ENCODE data around the gene CA10. TPM values are rescaled to one million over a fixed set of nuclear protein-coding genes. Genes with fewer than 3 reads are reported as not detected.

The CA10 gene
- polyA plus RNA-seq, 1 donor from 2014 or later: 6.2 TPM

DNA sequence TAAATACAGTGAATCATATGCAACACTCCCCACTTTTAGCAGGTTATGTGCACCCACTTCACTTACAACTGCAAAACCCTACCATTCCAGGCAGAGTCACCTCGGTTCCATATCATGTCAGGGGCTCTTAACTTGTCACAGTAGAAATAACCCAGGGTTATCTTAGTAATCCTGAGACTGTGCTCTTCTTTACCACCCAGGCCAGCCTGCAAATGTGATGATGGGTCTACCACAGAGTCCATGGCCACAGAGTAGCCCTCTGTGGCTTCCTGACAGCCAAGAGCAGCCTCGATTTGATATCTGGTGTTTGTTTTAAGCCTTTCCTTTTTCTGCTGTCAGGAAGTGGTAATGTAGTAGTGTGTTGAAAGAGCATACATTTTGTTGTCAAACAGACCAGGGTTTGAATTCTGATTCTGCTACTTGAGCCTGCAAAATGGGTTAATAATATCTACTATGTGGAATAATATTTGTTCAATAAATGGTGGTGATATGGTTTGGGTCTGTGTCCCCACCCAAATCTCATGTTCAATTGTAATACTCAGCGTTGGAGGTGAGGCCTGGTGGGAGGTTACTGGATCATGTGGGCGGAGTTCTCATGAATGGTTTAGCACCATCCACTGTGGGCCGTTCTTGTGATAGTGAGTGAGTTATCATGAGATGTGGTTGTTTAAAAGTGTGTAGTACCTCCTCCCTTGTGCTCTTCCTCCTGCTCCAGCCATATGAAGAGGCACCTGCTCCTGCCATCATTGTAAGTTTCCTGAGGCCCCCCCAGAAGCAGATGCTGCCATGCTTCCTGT lies 481.6 kb downstream of the CA10 start:
- H3K36me3 ChIP-seq (ENCODE audit: insufficient read depth, low read length): no peaks in the 10 kb centered on the region
- H3K27me3 ChIP-seq (ENCODE audit: insufficient read depth, low read depth, low read length): no peaks in the 10 kb centered on the region
- H3K79me2 ChIP-seq (replicated peaks; ENCODE audit: insufficient read depth, low read length): no peaks in the 10 kb centered on the region
- H3K27ac ChIP-seq (ENCODE audit: low read length): no peak overlapping the region
- no peak overlapping the region for H2AFZ ChIP-seq (ENCODE audit: low read depth, low read length)
- H3F3A ChIP-seq (ENCODE audit: insufficient read depth, low read length, poor library complexity, severe bottlenecking): no peaks in the 10 kb centered on the region
- TF ChIP-seq TAF1 (IDR thresholded peaks at IDR 0.05; ENCODE audit: low read depth): no peak
- TF ChIP-seq EP300 (conservative IDR thresholded peaks at IDR 0.05; ENCODE audit: poor library complexity, severe bottlenecking): no peak
- no peak for TF ChIP-seq POLR2AphosphoS5 (IDR thresholded peaks at IDR 0.05)
- no peak for TF ChIP-seq RAD21 (conservative IDR thresholded peaks at IDR 0.05)
- no peak for TF ChIP-seq REST (IDR thresholded peaks at IDR 0.05; ENCODE audit: borderline replicate concordance)
- no peak for TF ChIP-seq MXI1 (conservative IDR thresholded peaks at IDR 0.05; ENCODE audit: poor library complexity, severe bottlenecking)
- TF ChIP-seq CTCF (IDR thresholded peaks at IDR 0.05; ENCODE audit: poor library complexity, severe bottlenecking): no peak
- TF ChIP-seq EZH2 (IDR thresholded peaks at IDR 0.05; ENCODE audit: borderline replicate concordance, insufficient read depth, low read length, poor library complexity, severe bottlenecking): no peak
- no peak for TF ChIP-seq SMC3 (conservative IDR thresholded peaks at IDR 0.05; ENCODE audit: poor library complexity)
- H3K4me2 ChIP-seq (ENCODE audit: low read length): no peak overlapping the region
- H3K4me3 ChIP-seq (ENCODE audit: low read length): no peak overlapping the region
- no peaks in the 10 kb centered on the region for H3K9me3 ChIP-seq (ENCODE audit: low read length)
- H3K9me2 ChIP-seq (ENCODE audit: insufficient read depth, low read length): no peaks in the 10 kb centered on the region
- no peak overlapping the region for H3K9ac ChIP-seq (ENCODE audit: low read length)
- H4K20me1 ChIP-seq (ENCODE audit: insufficient read depth): no peaks in the 10 kb centered on the region

GRCh38 chr17:51674579-51675255 lies 483.8 kb downstream of the CA10 start:
- Histone ChIP-seq H3K4me2 (ENCODE audit: low read length) (no peak overlapping the region), H3K27ac (ENCODE audit: low read length) (no peak overlapping the region), H3K9ac (ENCODE audit: low read length) (no peak overlapping the region), H3F3A (ENCODE audit: insufficient read depth, low read length, poor library complexity, severe bottlenecking) (no peaks in the 10 kb centered on the region), H3K9me3 (ENCODE audit: low read length) (no peaks in the 10 kb centered on the region), H4K20me1 (ENCODE audit: insufficient read depth) (no peaks in the 10 kb centered on the region), H3K36me3 (ENCODE audit: insufficient read depth, low read length) (no peaks in the 10 kb centered on the region), H2AFZ (ENCODE audit: low read depth, low read length) (no peak overlapping the region), H3K79me2 (replicated peaks; ENCODE audit: insufficient read depth, low read length) (no peaks in the 10 kb centered on the region), H3K27me3 (ENCODE audit: insufficient read depth, low read depth, low read length) (no peaks in the 10 kb centered on the region), H3K4me3 (ENCODE audit: low read length) (no peak overlapping the region), H3K9me2 (ENCODE audit: insufficient read depth, low read length) (no peaks in the 10 kb centered on the region)
- no peak for TF ChIP-seq REST (IDR thresholded peaks at IDR 0.05; ENCODE audit: borderline replicate concordance)
- no peak for TF ChIP-seq MXI1 (conservative IDR thresholded peaks at IDR 0.05; ENCODE audit: poor library complexity, severe bottlenecking)
- TF ChIP-seq CTCF (IDR thresholded peaks at IDR 0.05; ENCODE audit: poor library complexity, severe bottlenecking): no peak
- no peak for TF ChIP-seq SMC3 (conservative IDR thresholded peaks at IDR 0.05; ENCODE audit: poor library complexity)
- no peak for TF ChIP-seq EZH2 (IDR thresholded peaks at IDR 0.05; ENCODE audit: borderline replicate concordance, insufficient read depth, low read length, poor library complexity, severe bottlenecking)
- no peak for TF ChIP-seq RAD21 (conservative IDR thresholded peaks at IDR 0.05)
- TF ChIP-seq EP300 (conservative IDR thresholded peaks at IDR 0.05; ENCODE audit: poor library complexity, severe bottlenecking): no peak
- no peak for TF ChIP-seq POLR2AphosphoS5 (IDR thresholded peaks at IDR 0.05)
